Left ventricle myocardium superior (tissue), 1 donor: ENCODE measurements around the gene FBXO27. TPM values are rescaled to one million over a fixed set of nuclear protein-coding genes. Genes with fewer than 3 reads are reported as not detected.
A peak's percentile ranks its signal among the peaks of the same experiment; 100 is the strongest.
"Not testable (repeated sequence)": the region's sequence is repeated elsewhere in the genome, so short reads cannot be mapped to it uniquely, and the experiment has no call there.

Experiments
- ATAC-seq: fragments of 200-7000 bp; cut with Tn5 transposase; one replicate; pipeline ENCODE4 v1.9.1; 2020; ENCODE audit warnings: mild to moderate bottlenecking, moderate library complexity
- DNase-seq: peaks from one replicate; pipeline ENCODE4 v3.0.0-alpha.2; 2020
- intact Hi-C: fragments of 100-400 bp; cut with micrococcal nuclease; formaldehyde crosslinking; loops from one replicate; pipeline ENCODE4 v1.11.0; 2022
- long read RNA-seq: library from polyadenylated mRNA; unstranded; transcript quantifications from one replicate; pipeline ENCODE4 v2.0.0, GENCODE V29; 2021
- total RNA-seq: library from RNA; stranded (reverse); fragmentation: NEBNext Ultra II Directional; extraction: Animal tissue kit (Norgen Biotek cat#: 25700); gene quantifications from one replicate; pipeline ENCODE4 v1.2.1, GENCODE V29; 2021
- donor health status: DM: no; HTN: yes; CAD: no; lungs with severe emphysema.

FBXO27 gene, protein sequence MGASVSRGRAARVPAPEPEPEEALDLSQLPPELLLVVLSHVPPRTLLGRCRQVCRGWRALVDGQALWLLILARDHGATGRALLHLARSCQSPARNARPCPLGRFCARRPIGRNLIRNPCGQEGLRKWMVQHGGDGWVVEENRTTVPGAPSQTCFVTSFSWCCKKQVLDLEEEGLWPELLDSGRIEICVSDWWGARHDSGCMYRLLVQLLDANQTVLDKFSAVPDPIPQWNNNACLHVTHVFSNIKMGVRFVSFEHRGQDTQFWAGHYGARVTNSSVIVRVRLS
- total RNA-seq, result 9.7 TPM
- long read RNA-seq, partial matches to known transcripts, result 7 of 13 reads
- long read RNA-seq, other reads (novel, unspliced or antisense), result 5 of 13 reads

DNA sequence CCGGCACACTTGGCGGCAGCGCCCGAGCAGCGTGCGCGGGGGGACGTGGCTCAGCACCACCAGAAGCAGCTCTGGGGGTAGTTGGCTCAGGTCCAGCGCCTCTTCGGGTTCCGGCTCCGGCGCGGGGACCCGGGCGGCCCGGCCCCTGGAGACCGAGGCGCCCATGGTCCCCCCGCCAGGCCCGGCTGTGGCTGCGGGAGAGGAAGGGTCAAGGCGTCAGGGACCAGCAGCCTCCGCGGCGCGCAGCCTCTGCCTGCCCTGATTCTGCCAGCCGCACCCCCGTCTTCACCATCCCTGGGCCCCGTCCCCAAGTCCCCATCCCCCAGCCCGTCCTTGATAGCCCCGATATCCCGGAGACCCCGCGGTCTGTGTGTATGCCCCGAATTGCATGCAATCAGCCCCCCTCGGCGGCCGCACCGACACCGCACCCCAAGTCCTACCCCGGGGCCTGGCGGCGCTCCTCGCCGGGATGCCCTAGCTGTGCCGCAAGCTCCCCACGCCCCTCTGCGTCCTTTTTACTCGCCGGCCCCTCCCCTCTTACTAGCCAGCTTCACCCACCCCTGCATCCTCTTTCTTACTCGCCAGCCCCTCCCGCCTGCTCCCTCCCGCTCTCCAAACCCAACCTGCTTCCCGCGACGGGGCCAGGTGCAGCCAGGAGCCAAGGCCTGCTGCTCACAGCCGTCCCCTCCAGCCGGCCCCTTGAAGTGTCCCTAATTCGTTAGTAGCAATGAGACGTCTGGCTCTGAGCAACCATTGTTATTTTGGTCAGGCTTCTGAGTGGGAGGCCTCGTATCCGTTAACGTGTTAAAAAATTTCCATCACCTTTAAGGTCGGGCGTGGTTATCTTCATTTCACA lies at the start of gene FBXO27:
FBXO27 (minus strand) TSS at position 487 of the 856 bp plus-strand sequence; CDS start at position 165, 322 bp downstream.
- DNase-seq (peak; percentile 57), ATAC-seq (peak; percentile 65)
- intact Hi-C loops, result no loop called here

- DNase-seq, result no peak
- ATAC-seq, result no peak
- intact Hi-C loops, result no loop called here
These were observed 48.1 kb upstream of the FBXO27 start for GRCh38 chr19:39080431-39080830.

- intact Hi-C loops, result no loop called here
- ATAC-seq (no peak), DNase-seq (no peak)
These were observed 46.3 kb upstream of the FBXO27 start for GRCh38 chr19:39078436-39079200.

- ATAC-seq, result no peak
- intact Hi-C loops, result no loop called here
- DNase-seq, result no peak
These were observed 45.0 kb upstream of the FBXO27 start for GRCh38 chr19:39077323-39077722.

GRCh38 chr19:39074942-39075341 lies 42.6 kb upstream of the FBXO27 start:
- ATAC-seq, result no peak
- no peak for DNase-seq
- intact Hi-C loops, result no loop called here

DNA sequence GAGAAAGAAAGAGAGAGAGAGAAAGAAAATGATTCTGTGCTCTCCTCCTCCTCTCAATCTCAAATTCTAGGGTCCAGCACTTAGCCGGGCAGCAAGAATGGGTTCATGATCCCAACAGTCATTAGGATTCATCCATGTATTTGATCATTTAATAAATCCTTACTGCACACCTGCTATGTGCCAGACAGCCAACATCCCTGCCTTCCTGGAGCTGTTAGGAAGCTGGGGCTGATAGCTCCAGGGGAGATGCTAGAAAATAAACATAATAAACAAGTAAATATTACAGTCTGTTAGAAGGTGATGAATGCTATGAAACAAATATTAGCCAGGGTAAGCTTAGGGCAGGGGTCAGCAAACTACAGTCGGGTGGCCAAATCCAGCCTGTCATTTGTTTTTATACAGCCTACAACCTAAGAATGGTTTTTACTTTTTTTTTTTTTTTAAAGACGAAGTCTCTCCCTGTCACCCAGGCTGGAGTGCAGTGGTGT lies 41.9 kb upstream of the FBXO27 start:
- ATAC-seq (no peak), DNase-seq (no peak)
- intact Hi-C loops, result no loop called here

GRCh38 chr19:39070888-39071287 lies 38.5 kb upstream of the FBXO27 start:
- DNase-seq (no peak), ATAC-seq (no peak)
- intact Hi-C loops, result no loop called here

DNA sequence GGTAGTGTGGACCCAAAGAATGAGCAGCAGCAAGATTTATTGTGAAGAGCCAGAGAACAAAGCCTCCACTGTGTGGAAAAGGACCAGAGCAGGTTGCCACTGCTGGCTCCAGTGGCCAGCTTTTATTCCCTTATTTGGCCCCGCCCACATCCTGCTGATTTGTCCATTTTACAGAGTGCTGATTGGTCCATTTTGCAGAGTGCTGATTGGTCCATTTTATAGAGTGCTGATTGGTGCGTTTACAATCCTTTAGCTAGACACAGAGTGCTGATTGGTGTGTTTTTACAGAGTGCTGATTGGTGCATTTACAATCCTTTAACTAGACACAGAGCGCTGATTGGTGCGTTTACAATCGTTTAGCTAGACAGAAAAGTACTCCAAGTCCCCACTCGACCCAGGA lies 35.9 kb upstream of the FBXO27 start:
- ATAC-seq, intact Hi-C loops, DNase-seq: not testable (repeated sequence)

- DNase-seq (no peak), ATAC-seq (no peak)
- intact Hi-C loops, result no loop called here
These were observed 34.8 kb upstream of the FBXO27 start for GRCh38 chr19:39067104-39067503.

GRCh38 chr19:39065928-39066327 lies 33.6 kb upstream of the FBXO27 start:
- intact Hi-C loops, result no loop called here

GRCh38 chr19:39064405-39064804 lies 32.1 kb upstream of the FBXO27 start:
- no peak for ATAC-seq
- intact Hi-C loops, result no loop called here

More at GRCh38 chr19:39065928-39066327, 33.6 kb upstream of the FBXO27 start:
- no peak for DNase-seq
- ATAC-seq, result no peak

GRCh38 chr19:39060171-39060570 lies 27.8 kb upstream of the FBXO27 start:
- ATAC-seq (no peak), DNase-seq (no peak)
- intact Hi-C loops, result no loop called here

More at GRCh38 chr19:39064405-39064804, 32.1 kb upstream of the FBXO27 start:
- DNase-seq, result no peak

DNA sequence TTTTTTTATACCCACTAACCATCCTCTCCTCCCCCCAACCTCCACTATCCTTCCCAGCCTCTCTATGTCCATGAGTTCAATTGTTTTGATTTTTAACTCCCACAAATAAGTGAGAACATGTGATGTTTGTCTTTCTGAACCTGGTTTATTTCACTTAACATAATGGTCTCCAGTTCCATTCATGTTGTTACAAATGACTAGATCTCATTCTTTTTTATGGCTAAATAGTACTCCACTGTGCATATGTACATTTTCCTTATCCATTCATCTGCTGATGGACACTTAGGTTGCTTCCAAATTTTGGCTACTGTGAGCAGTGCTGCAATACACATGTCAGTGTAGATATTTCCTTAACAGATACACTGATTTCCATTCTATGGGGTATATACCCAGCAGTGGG lies 27.0 kb upstream of the FBXO27 start:
- DNase-seq (no peak), ATAC-seq (no peak)
- intact Hi-C loops, result no loop called here

DNA sequence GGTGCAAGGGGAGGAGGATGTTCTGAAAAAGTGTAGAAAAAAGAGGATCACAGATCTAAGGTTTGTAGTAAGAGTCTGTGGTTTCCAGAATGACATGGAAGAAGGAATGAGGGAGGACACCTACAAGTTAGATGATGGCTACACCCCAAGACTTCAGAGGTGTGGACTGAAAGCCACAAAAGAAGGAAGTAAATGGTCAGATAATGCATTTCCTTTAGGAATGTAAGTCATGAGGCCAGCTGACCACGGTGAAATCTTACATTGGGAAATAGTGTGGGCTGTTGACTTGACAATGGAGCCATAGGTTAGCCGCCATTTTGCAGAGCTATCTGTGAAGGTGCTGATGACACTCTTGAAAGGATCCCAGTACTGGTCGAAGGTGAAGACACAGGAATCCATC lies 25.3 kb upstream of the FBXO27 start:
- intact Hi-C loops, result no loop called here
- no peak for ATAC-seq
- DNase-seq, result no peak

DNA sequence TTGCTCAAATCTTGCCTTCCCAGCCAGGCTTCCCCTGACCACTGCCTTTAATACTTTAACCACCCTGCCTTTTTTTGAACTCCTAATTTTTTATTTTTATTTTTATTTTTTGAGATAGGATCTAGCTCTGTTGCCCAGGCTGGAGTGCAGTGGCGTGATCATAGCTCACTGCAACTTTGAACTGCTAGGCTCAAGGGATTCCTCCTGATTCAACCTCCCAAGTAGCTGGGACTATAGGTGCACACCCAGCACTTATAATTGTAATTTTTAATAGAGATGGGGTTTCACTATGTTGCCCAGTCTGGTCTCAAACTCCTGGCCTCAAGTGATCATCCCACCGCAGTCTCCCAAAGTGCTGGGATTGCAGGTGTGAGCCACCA lies 21.7 kb upstream of the FBXO27 start:
- DNase-seq, result no peak
- intact Hi-C loops, result no loop called here

GRCh38 chr19:39053276-39054090 lies 21.1 kb upstream of the FBXO27 start:
- intact Hi-C loops, result no loop called here
- ATAC-seq, result no peak

More for the DNA sequence above, 21.7 kb upstream of the FBXO27 start:
- no peak for ATAC-seq

DNA sequence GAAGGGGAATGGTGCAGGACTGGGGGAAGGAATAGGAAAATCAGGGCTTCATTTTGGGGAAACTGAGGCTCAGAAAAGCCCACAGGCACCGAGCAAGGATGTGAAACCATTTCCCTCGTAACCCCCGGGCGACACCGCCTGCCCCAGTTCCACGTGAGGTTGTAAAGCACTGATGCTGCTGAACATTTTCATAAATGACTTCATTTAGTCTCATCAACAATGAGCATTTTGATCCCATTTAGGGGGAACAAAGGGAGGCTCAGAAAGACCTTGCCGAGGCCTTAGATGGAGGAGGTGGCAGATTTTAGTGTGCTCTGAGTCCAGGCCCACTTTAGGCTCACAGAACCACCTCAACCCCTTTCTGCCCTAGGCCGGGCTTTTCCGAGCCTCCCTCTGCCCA lies 20.5 kb upstream of the FBXO27 start:
- no peak for ATAC-seq
- intact Hi-C loops, result no loop called here
- no peak for DNase-seq

More at GRCh38 chr19:39053276-39054090, 21.1 kb upstream of the FBXO27 start:
- DNase-seq, result no peak

DNA sequence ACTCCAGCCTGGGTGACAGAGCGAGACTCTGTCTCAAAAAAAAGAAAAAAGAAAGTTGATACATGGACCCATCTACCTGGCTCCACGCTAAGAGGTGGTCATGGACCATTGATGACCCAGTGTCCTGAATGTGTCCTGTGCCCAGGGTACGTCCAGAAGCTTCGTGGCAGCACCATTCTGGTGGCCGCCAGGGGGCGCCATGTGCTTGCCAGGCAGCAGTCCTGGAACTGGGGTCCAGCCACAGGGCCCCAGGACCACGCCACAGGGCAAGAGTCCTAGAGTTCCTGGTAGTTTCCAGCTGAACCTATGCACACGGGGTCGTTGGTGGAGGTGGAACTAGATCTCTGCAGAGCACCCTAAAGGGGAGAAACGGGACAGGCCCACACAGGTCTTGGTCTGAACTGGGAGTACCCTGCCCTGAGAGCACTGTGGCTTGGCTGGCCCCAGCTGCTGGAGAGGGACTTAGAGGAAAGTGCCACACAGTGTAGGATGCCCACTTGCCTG lies 19.9 kb upstream of the FBXO27 start:
- intact Hi-C loops, result no loop called here
- ATAC-seq (peak; percentile 43), DNase-seq (peak; percentile 77)
